Neural progenitor cell (in vitro differentiated cells): ENCODE results near the gene UNG. TPM values are rescaled to one million over a fixed set of nuclear protein-coding genes. Genes with fewer than 3 reads are reported as not detected.

Experiments used
- DNase-seq: peaks from one replicate; pipeline ENCODE4 v3.0.0-alpha.2; 2016; ENCODE audit warnings: low spot score
- H2AFZ ChIP-seq: fragments of 200-600 bp; sonication (generic); replicated peaks from 2 replicates; pipeline ENCODE4 v1.6.1; 2016; ENCODE audit warnings: antibody characterized with exemption
- H3F3A ChIP-seq: fragments of 200-600 bp; sonication (generic); 2 replicates; pipeline ENCODE4 v1.6.1; 2016; ENCODE audit warnings: antibody characterized with exemption, low read depth
- H3K27ac ChIP-seq: fragments of 200-600 bp; sonication (generic); 2 replicates; pipeline ENCODE4 v1.5.1; 2016; ENCODE audit warnings: mild to moderate bottlenecking
- H3K27me3 ChIP-seq: fragments of 200-600 bp; sonication (generic); 2 replicates; pipeline ENCODE4 v1.6.1; 2016; ENCODE audit warnings: mild to moderate bottlenecking, moderate library complexity
- H3K36me3 ChIP-seq: fragments of 200-600 bp; sonication (generic); 2 replicates; pipeline ENCODE4 v1.5.1; 2016
- H3K4me1 ChIP-seq: fragments of 200-600 bp; sonication (generic); 2 replicates; pipeline ENCODE4 v1.6.1; 2016; ENCODE audit warnings: mixed run types
- H3K4me2 ChIP-seq: fragments of 200-600 bp; sonication (generic); 2 replicates; pipeline ENCODE4 v1.6.1; 2016
- H3K4me3 ChIP-seq: fragments of 200-600 bp; sonication (generic); 2 replicates; pipeline ENCODE4 v1.5.1; 2016
- H3K79me2 ChIP-seq: fragments of 200-600 bp; sonication (generic); 2 replicates; pipeline ENCODE4 v1.6.1; 2016; ENCODE audit warnings: low read depth
- H3K9ac ChIP-seq: fragments of 200-600 bp; sonication (generic); 2 replicates; pipeline ENCODE4 v1.6.1; 2016
- H3K9me3 ChIP-seq: fragments of 200-600 bp; sonication (generic); 2 replicates; pipeline ENCODE4 v1.5.1; 2016; ENCODE audit warnings: low read depth
- H4K20me1 ChIP-seq: fragments of 200-600 bp; sonication (generic); 2 replicates; pipeline ENCODE4 v1.6.1; 2016; ENCODE audit warnings: low read depth
- H3K27ac Mint-ChIP-seq: 3 replicates; pipeline ENCODE4 v1.8.0; 2021; ENCODE audit warnings: mixed read lengths
- H3K27me3 Mint-ChIP-seq: 2 replicates; pipeline ENCODE4 v1.8.0; 2022; ENCODE audit warnings: low read depth, mild to moderate bottlenecking, inconsistent platforms, moderate library complexity, mixed read lengths; ENCODE audit not compliant: insufficient read depth
- H3K36me3 Mint-ChIP-seq: 3 replicates; pipeline ENCODE4 v1.8.0; 2021; ENCODE audit warnings: mixed read lengths
- H3K4me1 Mint-ChIP-seq: 3 replicates; pipeline ENCODE4 v1.8.0; 2021; ENCODE audit warnings: mixed read lengths
- H3K4me3 Mint-ChIP-seq: 3 replicates; pipeline ENCODE4 v1.8.0; 2021; ENCODE audit warnings: mild to moderate bottlenecking, moderate library complexity, mixed read lengths
- H3K9me3 Mint-ChIP-seq: 3 replicates; pipeline ENCODE4 v1.8.0; 2020; ENCODE audit warnings: mixed read lengths
- CTCF ChIP-seq: fragments of 200-600 bp; sonication (generic); IDR thresholded peaks from 2 replicates; pipeline ENCODE4 v1.5.1; 2017; ENCODE audit warnings: antibody characterized with exemption, mild to moderate bottlenecking
- EZH2 ChIP-seq: fragments of 200-600 bp; sonication (generic); IDR thresholded peaks from 2 replicates; pipeline ENCODE4 v1.6.1; 2017; ENCODE audit warnings: antibody characterized with exemption, mild to moderate bottlenecking, moderate library complexity
- EZH2phosphoT487 ChIP-seq: fragments of 200-600 bp; sonication (generic); IDR thresholded peaks from 2 replicates; pipeline ENCODE4 v1.6.1; 2017; ENCODE audit warnings: antibody characterized with exemption
- total RNA-seq: library from RNA; depleted of rRNA; stranded (reverse); fragments of >200 nt; gene quantifications from 2 replicates; pipeline ENCODE4 v1.2.3, GENCODE V29; 2015; ENCODE audit warnings: low replicate concordance

Gene UNG
- total RNA-seq, 1 donor from 2014 or later, result 71.0 TPM

DNA sequence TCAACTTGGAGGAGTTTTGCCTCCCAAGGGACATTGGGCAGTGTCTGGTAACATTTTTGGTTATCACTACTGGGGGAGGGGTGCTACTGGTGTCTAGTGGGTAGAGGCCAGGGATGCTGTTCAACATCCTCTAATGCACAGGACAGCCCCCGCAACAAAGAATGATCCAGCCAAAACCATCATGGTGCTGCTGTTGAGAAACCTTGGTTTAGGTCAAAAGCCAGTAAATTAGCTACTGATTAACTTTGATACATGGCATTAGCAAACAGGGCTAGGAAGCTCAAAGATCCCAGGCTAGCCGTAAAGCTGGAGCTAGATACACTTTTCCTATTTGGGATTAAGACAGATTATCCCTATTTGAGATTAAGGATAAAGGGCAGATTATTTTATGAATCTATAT lies 13.0 kb upstream of the UNG start:
- H3K27ac ChIP-seq, result no peak overlapping the region
- Mint-ChIP-seq H3K36me3 (peaks cover 23% of the 10 kb centered on the region), H3K4me1 (no peaks in the 10 kb centered on the region), H3K27me3 (no peaks in the 10 kb centered on the region), H3K4me3 (no peak overlapping the region), H3K27ac (no peak overlapping the region), H3K9me3 (no peaks in the 10 kb centered on the region)
- H3K36me3 ChIP-seq, result no peaks in the 10 kb centered on the region
- H4K20me1 ChIP-seq, result no peaks in the 10 kb centered on the region
- H3K79me2 ChIP-seq, result no peaks in the 10 kb centered on the region
- H3K4me3 ChIP-seq, result no peak overlapping the region
- no peaks in the 10 kb centered on the region for H3F3A ChIP-seq
- H3K9ac ChIP-seq, result no peak overlapping the region
- TF ChIP-seq EZH2, result no peak
- TF ChIP-seq CTCF, result no peak
- no peak for TF ChIP-seq EZH2phosphoT487
- H3K27me3 ChIP-seq, result no peaks in the 10 kb centered on the region
- H3K4me2 ChIP-seq, result no peak overlapping the region
- no peaks in the 10 kb centered on the region for H3K4me1 ChIP-seq
- H3K9me3 ChIP-seq, result no peaks in the 10 kb centered on the region
- no peak for DNase-seq
- H2AFZ ChIP-seq, result no peak overlapping the region

DNA sequence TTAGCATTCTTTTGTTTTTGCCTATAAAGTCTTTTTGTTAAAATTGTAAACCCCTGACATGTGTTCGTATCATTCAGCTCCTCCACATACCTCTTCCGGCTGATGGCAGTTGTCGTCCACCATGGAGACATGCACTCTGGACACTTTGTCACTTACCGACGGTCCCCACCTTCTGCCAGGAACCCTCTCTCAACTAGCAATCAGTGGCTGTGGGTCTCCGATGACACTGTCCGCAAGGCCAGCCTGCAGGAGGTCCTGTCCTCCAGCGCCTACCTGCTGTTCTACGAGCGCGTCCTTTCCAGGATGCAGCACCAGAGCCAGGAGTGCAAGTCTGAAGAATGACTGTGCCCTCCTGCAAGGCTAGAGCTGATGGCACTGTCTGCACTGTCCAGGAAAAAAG lies 11.8 kb upstream of the UNG start:
- Mint-ChIP-seq H3K27ac (no peak overlapping the region), H3K9me3 (no peaks in the 10 kb centered on the region)

GRCh38 chr12:109087250-109087649 lies 10.1 kb upstream of the UNG start:
- no peaks in the 10 kb centered on the region for H3K27me3 Mint-ChIP-seq
- TF ChIP-seq EZH2phosphoT487, result no peak
- TF ChIP-seq CTCF, result no peak
- no peak for TF ChIP-seq EZH2
- no peak overlapping the region for H3K4me3 ChIP-seq
- DNase-seq, result no peak
- peaks cover 14% of the 10 kb centered on the region for H3K4me1 Mint-ChIP-seq
- H3K4me2 ChIP-seq, result no peak overlapping the region
- no peaks in the 10 kb centered on the region for H3K9me3 Mint-ChIP-seq
- no peak overlapping the region for H3K27ac ChIP-seq
- no peaks in the 10 kb centered on the region for H3K4me1 ChIP-seq
- no peak overlapping the region for H2AFZ ChIP-seq
- no peak overlapping the region for H3K27ac Mint-ChIP-seq
- H3K79me2 ChIP-seq, result peaks cover 4% of the 10 kb centered on the region
- H3K27me3 ChIP-seq, result no peaks in the 10 kb centered on the region
- peaks cover 27% of the 10 kb centered on the region for H3K36me3 Mint-ChIP-seq
- H3K36me3 ChIP-seq, result no peaks in the 10 kb centered on the region
- no peaks in the 10 kb centered on the region for H4K20me1 ChIP-seq
- no peaks in the 10 kb centered on the region for H3K9me3 ChIP-seq
- H3K4me3 Mint-ChIP-seq, result no peak overlapping the region
- no peak overlapping the region for H3K9ac ChIP-seq
- H3F3A ChIP-seq, result no peaks in the 10 kb centered on the region

More for the DNA sequence above, 11.8 kb upstream of the UNG start:
- Histone ChIP-seq H3K4me1 (no peaks in the 10 kb centered on the region), H3K27me3 (no peaks in the 10 kb centered on the region), H3K4me2 (no peak overlapping the region), H2AFZ (no peak overlapping the region), H3K9ac (no peak overlapping the region), H3K9me3 (no peaks in the 10 kb centered on the region), H3K36me3 (no peaks in the 10 kb centered on the region), H3F3A (no peaks in the 10 kb centered on the region), H3K4me3 (no peak overlapping the region), H3K27ac (no peak overlapping the region), H3K79me2 (no peaks in the 10 kb centered on the region), H4K20me1 (no peaks in the 10 kb centered on the region)
- Mint-ChIP-seq H3K27me3 (no peaks in the 10 kb centered on the region), H3K4me3 (no peak overlapping the region), H3K4me1 (peaks cover 2% of the 10 kb centered on the region), H3K36me3 (peaks cover 27% of the 10 kb centered on the region)
- no peak for TF ChIP-seq EZH2
- no peak for TF ChIP-seq CTCF
- no peak for TF ChIP-seq EZH2phosphoT487
- DNase-seq, result no peak
